Pancreas (tissue), 10 donors: ENCODE measurements around the gene STIP1. TPM values are rescaled to one million over a fixed set of nuclear protein-coding genes. Genes with fewer than 3 reads are reported as not detected.

Source experiments
- ATAC-seq, 4 donors: fragments of 200-7000 bp; cut with Tn5 transposase; one replicate each; pipeline versions ENCODE4 v1.8.0 to v1.9.1; 2020; ENCODE audit warnings: mild to moderate bottlenecking in 4 of 4, moderate library complexity in 4 of 4
- DNase-seq, 6 donors: peaks; one replicate each; pipeline ENCODE4 v3.0.0-alpha.2; 2020
- FAIRE-seq: peaks from 2 replicates; lab custom pipeline; 2012; peaks lifted over from hg19 to GRCh38; lab: Jason Lieb, UNC
- H3K27ac ChIP-seq, 4 donors: fragments of 200-600 bp; sonication (generic); 1 replicate in 3 of 4; 2 replicates in 1 of 4; pipeline versions ENCODE4 v1.5.0 to v1.8.0; 2020
- H3K27me3 ChIP-seq, 4 donors: fragments of 200-600 bp; one replicate each; pipeline ENCODE4 v1.8.0; 2021
- H3K36me3 ChIP-seq, 3 donors: fragments of 200-600 bp; sonication (generic) in 1 of 3; one replicate each; pipeline versions ENCODE4 v1.5.0 to v1.8.0; 2020 to 2021
- H3K4me1 ChIP-seq, 3 donors: fragments of 200-600 bp; one replicate each; pipeline ENCODE4 v1.8.0; 2021
- H3K4me3 ChIP-seq, 4 donors: fragments of 200-600 bp; sonication (generic) in 2 of 4; one replicate each; pipeline versions ENCODE4 v1.5.0 to v1.8.0; 2020 to 2021
- H3K9me3 ChIP-seq, 4 donors: fragments of 200-600 bp; one replicate each; pipeline ENCODE4 v1.8.0; 2021
- CTCF ChIP-seq, 4 donors: fragments of 200-600 bp; sonication (generic) in 3 of 4; IDR thresholded peaks; one replicate each; pipeline versions ENCODE4 v1.5.0 to v1.8.0; 2021; ENCODE audit warnings: antibody characterized with exemption in 4 of 4
- WGBS, 2 donors: extraction: QIAGEN DNeasy Blood & Tissue Kit; methylation state at CpG; one replicate each; pipeline ENCODE4 v1.1.7; 2013; 5-methylcytosine and 5-hydroxymethylcytosine counted together
- intact Hi-C, 3 donors: fragments of 100-400 bp; cut with DNase I; formaldehyde crosslinking; loops; one replicate each; pipeline versions ENCODE4 v1.11.1 to v1.14.2; 2022
- polyA plus RNA-seq, 2 donors: library from polyadenylated mRNA; stranded (reverse); fragments of 200-250 nt; gene quantifications; one replicate each; pipeline ENCODE4 v1.2.3, GENCODE V29; 2013
- total RNA-seq, 6 donors: library from RNA; stranded (reverse); fragmentation: NEBNext Ultra II Directional in 4 of 6; extraction: Animal tissue kit (Norgen Biotek cat#: 25700) in 4 of 6; gene quantifications; one replicate each; pipeline versions ENCODE4 v1.2.1 to v1.2.4, GENCODE V29; 2021 to 2023
- donor health status: healthy with polysubstance abuse.
- donor health status: DM: no; HTN: no; CAD: no; lungs with moderate emphysema.
- donor health status: DM: no; HTN: no; CAD: no.
- donor health status: control.
- donor health status: control.
- donor health status: Bipolar disorder and iron deficiency.
- donor health status: DM: yes; HTN: yes; CAD: no.
- donor health status: DM: no; HTN: no; CAD: no.
- donor health status: DM: no; HTN: no; CAD: no.
- donor health status: DM: yes; HTN: yes; CAD: no.

STIP1 gene
- total and polyA plus RNA-seq, 8 donors, result 23.7 to 73.0 (median 37.8) TPM

GRCh38 chr11:64176751-64177150 lies 9.2 kb upstream of the STIP1 start:
- Histone ChIP-seq H3K9me3 (no peaks in the 10 kb centered on the region), H3K27me3 (no peaks in the 10 kb centered on the region), H3K36me3 (no peaks in the 10 kb centered on the region), H3K4me1 (peaks cover 8 to 10% (median 9%) of the 10 kb centered on the region in 3 donors), H3K27ac (no peak overlapping the region), H3K4me3 (no peak overlapping the region)
- WGBS, 2 donors, result 86 to 96% methylated on average over 8 of the region's 8 CpGs
- TF ChIP-seq CTCF (IDR thresholded peaks at IDR 0.05), result no peak
- DNase-seq (no peak), ATAC-seq (no peak), FAIRE-seq (no peak)
- intact Hi-C loops, result no loop called here

- H3K27me3 ChIP-seq, result no peaks in the 10 kb centered on the region
- intact Hi-C loops, result no loop called here
- H3K4me1 ChIP-seq, result peaks cover 12 to 25% (median 21%) of the 10 kb centered on the region in 3 donors
- no peak for TF ChIP-seq CTCF (IDR thresholded peaks at IDR 0.05)
- FAIRE-seq (no peak), ATAC-seq (no peak), DNase-seq (no peak)
- H3K9me3 ChIP-seq, result no peaks in the 10 kb centered on the region
- 89 to 97% methylated on average over 1 of the region's 1 CpG for WGBS, 2 donors
- H3K27ac ChIP-seq, result no peak overlapping the region
- H3K4me3 ChIP-seq, result no peak overlapping the region
- no peaks in the 10 kb centered on the region for H3K36me3 ChIP-seq
Observed at GRCh38 chr11:64178203-64178602, 7.8 kb upstream of the STIP1 start.

- Histone ChIP-seq H3K4me1 (peaks cover 19 to 33% (median 29%) of the 10 kb centered on the region in 3 donors), H3K4me3 (no peak overlapping the region), H3K27me3 (no peaks in the 10 kb centered on the region), H3K27ac (no peak overlapping the region), H3K9me3 (no peaks in the 10 kb centered on the region), H3K36me3 (no peaks in the 10 kb centered on the region)
- TF ChIP-seq CTCF (IDR thresholded peaks at IDR 0.05), result no peak
- DNase-seq (no peak), FAIRE-seq (no peak), ATAC-seq (no peak)
- intact Hi-C loops, result no loop called here
- 97 to 98% methylated on average over 12 of the region's 12 CpGs for WGBS, 2 donors
Observed at GRCh38 chr11:64178951-64179639, 6.9 kb upstream of the STIP1 start.

- 57 to 58% methylated on average over 5 of the region's 5 CpGs for WGBS, 2 donors
- intact Hi-C loops, result no loop called here
- FAIRE-seq, result no peak
Observed at GRCh38 chr11:64180891-64181290, 5.1 kb upstream of the STIP1 start.

More at GRCh38 chr11:64180891-64181290, 5.1 kb upstream of the STIP1 start:
- DNase-seq, result no peak
- H3K4me3 ChIP-seq, result no peak overlapping the region
- peaks cover 19 to 41% (median 34%) of the 10 kb centered on the region in 3 donors for H3K4me1 ChIP-seq
- H3K9me3 ChIP-seq, result no peaks in the 10 kb centered on the region
- H3K27ac ChIP-seq, result peak overlapping the region; percentile 52 to 87 (median 68)
- TF ChIP-seq CTCF (IDR thresholded peaks at IDR 0.05), result no peak
- H3K27me3 ChIP-seq, result no peaks in the 10 kb centered on the region
- no peaks in the 10 kb centered on the region for H3K36me3 ChIP-seq
- no peak for ATAC-seq
